Sigmoid colon (tissue), 7 donors: ENCODE measurements around the gene C18orf32. TPM values are rescaled to one million over a fixed set of nuclear protein-coding genes. Genes with fewer than 3 reads are reported as not detected.

Source experiments
- DNase-seq: peaks from one replicate; pipeline ENCODE4 v3.0.0-alpha.2; 2019
- H3K27ac ChIP-seq, 4 donors: fragments of 200-600 bp; sonication (generic); one replicate each; pipeline ENCODE4 v1.5.1; 2016 to 2019; ENCODE audit warnings: mild to moderate bottlenecking in 1 of 4
- H3K27me3 ChIP-seq, 3 donors: fragments of 200-600 bp; sonication (generic); one replicate each; pipeline ENCODE4 v1.5.1; 2019; ENCODE audit warnings: mild to moderate bottlenecking in 1 of 3
- H3K36me3 ChIP-seq, 4 donors: fragments of 200-600 bp; sonication (generic); one replicate each; pipeline ENCODE4 v1.5.1; 2016 to 2019
- H3K4me1 ChIP-seq, 4 donors: fragments of 200-600 bp; sonication (generic); one replicate each; pipeline ENCODE4 v1.5.1; 2017 to 2019
- H3K4me3 ChIP-seq, 4 donors: fragments of 200-600 bp; sonication (generic); one replicate each; pipeline ENCODE4 v1.5.1; 2017 to 2019; ENCODE audit warnings: mild to moderate bottlenecking in 2 of 4, moderate library complexity in 1 of 4
- H3K9me3 ChIP-seq, 4 donors: fragments of 200-600 bp in 3 of 4; sonication (generic) in 3 of 4; one replicate each; pipeline versions ENCODE4 v1.5.1 to v1.6.1; 2013 to 2019
- CTCF ChIP-seq, 4 experiments: fragments of 450-650 bp in 3 of 4; fragments of 200-600 bp in 1 of 4; IDR thresholded peaks; one replicate each; pipeline ENCODE4 v1.5.1; 2016 to 2019; ENCODE audit warnings: antibody characterized with exemption in 4 of 4, mild to moderate bottlenecking in 3 of 4, moderate library complexity in 2 of 4
- EP300 ChIP-seq, 4 donors: sonication (generic); formaldehyde crosslinking; IDR thresholded peaks; one replicate each; pipeline ENCODE4 v1.6.1; 2017; ENCODE audit warnings: antibody characterized with exemption in 4 of 4
- POLR2A ChIP-seq, 2 donors: fragments of 450-650 bp; IDR thresholded peaks; one replicate each; pipeline ENCODE4 v1.6.1; 2016; ENCODE audit warnings: antibody characterized with exemption in 2 of 2, mild to moderate bottlenecking in 2 of 2, moderate library complexity in 2 of 2
- POLR2AphosphoS5 ChIP-seq, 4 donors: sonication (generic); formaldehyde crosslinking; IDR thresholded peaks; one replicate each; pipeline ENCODE4 v1.6.1; 2017; ENCODE audit warnings: antibody characterized with exemption in 4 of 4
- WGBS, 2 donors: extraction: QIAGEN DNeasy Blood & Tissue Kit; methylation state at CpG; one replicate each; pipeline ENCODE4 v1.1.7; 2013; 5-methylcytosine and 5-hydroxymethylcytosine counted together
- intact Hi-C: fragments of 100-400 bp; cut with DNase I; formaldehyde crosslinking; loops from one replicate; pipeline ENCODE4 v1.15.1; 2023
- polyA plus RNA-seq, 3 donors: library from polyadenylated mRNA; stranded (reverse); fragments of 200-250 nt; gene quantifications; one replicate each; pipeline ENCODE4 v1.2.3, GENCODE V29; 2013
- total RNA-seq, 4 donors: library from RNA; depleted of rRNA; stranded (reverse); fragments of >200 nt; gene quantifications; one replicate each; pipeline ENCODE4 v1.1.0, GENCODE V29; 2016
- donor health status: healthy with polysubstance abuse.
- donor health status: Bipolar disorder and iron deficiency.
- donor health status: healthy.

Gene C18orf32
- total and polyA plus RNA-seq, 7 donors, result 29.1 to 68.7 (median 57.8) TPM

- Histone ChIP-seq H3K27me3 (no peaks in the 10 kb centered on the region), H3K27ac (peak overlapping the region; percentile 93 to 98 (median 96)), H3K4me3 (peak overlapping the region; percentile 67 to 92 (median 86)), H3K4me1 (peaks cover 0 to 46% (median 37%) of the 10 kb centered on the region in 4 donors), H3K9me3 (no peaks in the 10 kb centered on the region), H3K36me3 (peaks cover 19 to 44% (median 28%) of the 10 kb centered on the region in 4 donors)
- WGBS, 2 donors, result 61 to 80% methylated on average over 8 of the region's 8 CpGs
- no peak for DNase-seq
- intact Hi-C loops, result loop anchor here (2.0 to 10.0 kb wide), 6 partner anchors 27 to 1556 kb away; partner anchors contain the start of genes ACAA2, CTIF, DYM and SMAD2
- TF ChIP-seq CTCF (IDR thresholded peaks at IDR 0.05), result no peak
These were observed 777 bp upstream of the C18orf32 start for GRCh38 chr18:49487711-49488310.

DNA sequence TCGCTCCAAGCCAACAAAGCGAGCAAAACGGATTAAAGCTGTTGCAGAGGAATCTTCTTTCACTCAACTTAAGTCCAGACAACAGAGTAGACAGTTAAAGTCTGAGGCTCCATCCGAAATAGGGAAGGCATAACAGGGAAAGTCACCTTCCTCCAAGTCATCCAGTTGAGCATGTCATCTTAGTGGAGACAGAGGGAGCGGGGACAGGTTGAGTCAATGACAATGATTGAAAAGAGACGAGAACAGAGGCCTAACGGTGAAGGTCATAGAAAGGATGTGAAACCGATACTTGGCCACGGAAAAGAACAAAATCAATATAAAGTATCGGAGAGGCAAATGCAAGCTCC, 455 bp downstream of the C18orf32 start:
- Histone ChIP-seq H3K9me3 (no peaks in the 10 kb centered on the region), H3K4me3 (peak overlapping the region; percentile 67 to 92 (median 86)), H3K27ac (peak overlapping the region; percentile 93 to 98 (median 96)), H3K4me1 (peaks cover 0 to 42% (median 36%) of the 10 kb centered on the region in 4 donors), H3K27me3 (no peaks in the 10 kb centered on the region), H3K36me3 (peaks cover 19 to 56% (median 30%) of the 10 kb centered on the region in 4 donors)
- intact Hi-C loops, result loop anchor here (2.0 to 10.0 kb wide), 6 partner anchors 26 to 1554 kb away; partner anchors contain the start of genes ACAA2, CTIF, DYM and SMAD2
- DNase-seq, result no peak
- 1 to 2% methylated on average over 10 of the region's 10 CpGs for WGBS, 2 donors
- TF ChIP-seq POLR2AphosphoS5 (IDR thresholded peaks at IDR 0.05), result no peak
- no peak for TF ChIP-seq EP300 (IDR thresholded peaks at IDR 0.05)

DNA sequence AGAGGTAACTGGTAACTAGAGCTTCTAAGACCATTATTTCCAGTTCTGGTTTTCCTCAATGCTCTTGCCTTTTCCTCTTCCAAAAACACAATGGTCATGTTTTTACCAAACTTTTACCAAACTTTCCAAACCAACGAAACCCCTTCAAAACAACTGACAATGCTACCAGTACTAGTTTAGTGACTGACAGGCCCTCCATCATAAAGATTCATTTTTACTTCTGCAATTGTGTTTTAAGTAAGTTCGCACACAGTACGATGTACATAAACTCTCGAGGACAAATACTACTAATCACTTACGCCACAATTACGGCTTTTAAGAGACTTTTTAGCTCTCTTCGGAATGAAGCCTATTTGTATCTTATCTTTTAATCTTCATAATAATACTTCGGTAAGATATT, 900 bp downstream of the C18orf32 start:
- WGBS, 2 donors, result 7 to 25% methylated on average over 8 of the region's 8 CpGs
- no peak for TF ChIP-seq EP300 (IDR thresholded peaks at IDR 0.05)
- TF ChIP-seq POLR2AphosphoS5 (IDR thresholded peaks at IDR 0.05), result no peak
- no peak for TF ChIP-seq POLR2A (IDR thresholded peaks at IDR 0.05)
- no peak for TF ChIP-seq CTCF (IDR thresholded peaks at IDR 0.05)
- Histone ChIP-seq H3K4me3 (peak overlapping the region; percentile 67 to 92 (median 86)), H3K4me1 (peaks cover 0 to 38% (median 32%) of the 10 kb centered on the region in 4 donors), H3K27me3 (no peaks in the 10 kb centered on the region), H3K9me3 (no peaks in the 10 kb centered on the region), H3K27ac (peak overlapping the region; percentile 93 to 98 (median 96)), H3K36me3 (peaks cover 19 to 60% (median 30%) of the 10 kb centered on the region in 4 donors)
- DNase-seq, result no peak
- intact Hi-C loops, result loop anchor here (2.0 to 10.0 kb wide), 6 partner anchors 25 to 1554 kb away; partner anchors contain the start of genes ACAA2, CTIF, DYM and SMAD2

GRCh38 chr18:49483198-49483597, 3.8 kb downstream of the C18orf32 start:
- no peak overlapping the region for H3K4me3 ChIP-seq
- no peaks in the 10 kb centered on the region for H3K9me3 ChIP-seq
- peaks cover 0 to 35% (median 31%) of the 10 kb centered on the region in 4 donors for H3K4me1 ChIP-seq
- TF ChIP-seq POLR2AphosphoS5 (IDR thresholded peaks at IDR 0.05) (no peak), POLR2A (IDR thresholded peaks at IDR 0.05) (no peak), CTCF (IDR thresholded peaks at IDR 0.05) (no peak), EP300 (IDR thresholded peaks at IDR 0.05) (no peak)
- H3K27me3 ChIP-seq, result no peaks in the 10 kb centered on the region
- no peak for DNase-seq
- H3K36me3 ChIP-seq, result peaks cover 5 to 58% (median 15%) of the 10 kb centered on the region in 4 donors
- intact Hi-C loops, result loop anchor here (10.0 kb wide), 1 partner anchor 808 kb away; no protein-coding TSS in a partner anchor
- no peak overlapping the region for H3K27ac ChIP-seq

DNA sequence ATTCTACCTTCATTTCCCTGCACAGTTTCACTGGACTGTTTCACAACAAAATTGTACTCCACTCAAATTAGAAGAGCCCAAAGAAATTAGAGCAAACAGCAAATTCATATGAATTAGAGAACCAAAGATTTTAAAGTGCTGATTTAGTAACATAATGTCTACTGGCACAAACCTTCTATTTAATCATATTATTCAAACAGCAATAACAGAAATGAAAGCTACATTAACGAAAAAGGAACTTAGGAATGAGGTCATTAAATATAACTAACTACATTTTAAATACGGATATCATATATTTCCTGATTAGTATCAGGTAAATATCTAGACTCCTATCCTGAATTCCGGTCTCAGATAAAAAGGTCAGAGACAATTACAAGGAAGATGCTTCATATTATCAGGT, 5.1 kb downstream of the C18orf32 start:
- no peak for TF ChIP-seq EP300 (IDR thresholded peaks at IDR 0.05)
- TF ChIP-seq CTCF (IDR thresholded peaks at IDR 0.05), result no peak
- no peak for TF ChIP-seq POLR2A (IDR thresholded peaks at IDR 0.05)
- no peak for TF ChIP-seq POLR2AphosphoS5 (IDR thresholded peaks at IDR 0.05)
- Histone ChIP-seq H3K27ac (no peak overlapping the region), H3K27me3 (no peaks in the 10 kb centered on the region), H3K9me3 (no peaks in the 10 kb centered on the region), H3K4me3 (no peak overlapping the region), H3K4me1 (peaks cover 0 to 24% (median 22%) of the 10 kb centered on the region in 4 donors), H3K36me3 (peaks cover 0 to 62% (median 12%) of the 10 kb centered on the region in 4 donors)
- intact Hi-C loops, result loop anchor here (10.0 kb wide), 1 partner anchor 807 kb away; no protein-coding TSS in a partner anchor
- DNase-seq, result no peak
- 86% methylated on average over 3 of the region's 3 CpGs for WGBS, 2 donors
